OCI-LY3 (cell line): Measurements from ENCODE around the gene ZNF471.

Experiments used
- H2AFZ ChIP-seq: fragments of 200-600, 300-600 bp; shearing (Covaris generic); 2 replicates; pipeline ENCODE4 v1.6.0; 2014; ENCODE audit warnings: antibody characterized with exemption, low read depth, low read length
- H3K27ac ChIP-seq: fragments of 200-600, 300-600 bp; sonication (generic); 2 replicates; pipeline ENCODE4 v1.5.1; 2014; ENCODE audit warnings: mild to moderate bottlenecking, low read length, moderate library complexity, mixed read lengths
- H3K27me3 ChIP-seq: fragments of 200-600, 300-600 bp; sonication (generic); 2 replicates; pipeline ENCODE4 v1.6.1; 2014; ENCODE audit warnings: low read depth, low read length, mixed read lengths
- H3K36me3 ChIP-seq: fragments of 200-600, 300-600 bp; sonication (generic); replicated peaks from 2 replicates; pipeline ENCODE3; 2014; ENCODE audit warnings: low read depth, low read length, mixed read lengths
- H3K4me1 ChIP-seq: fragments of 300-600, 200-600 bp; sonication (generic); 2 replicates; pipeline ENCODE4 v1.6.1; 2014; ENCODE audit warnings: low read length, mixed read lengths
- H3K4me2 ChIP-seq: fragments of 200-600, 300-600 bp; sonication (generic); 2 replicates; pipeline ENCODE4 v1.6.1; 2014; ENCODE audit warnings: low read length, mixed read lengths
- H3K4me3 ChIP-seq: fragments of 300-600, 200-600 bp; sonication (generic); 2 replicates; pipeline ENCODE4 v1.5.1; 2014; ENCODE audit warnings: antibody characterized with exemption, mild to moderate bottlenecking, low read length, moderate library complexity
- H3K79me2 ChIP-seq: fragments of 300-600, 200-600 bp; shearing (Covaris generic); 2 replicates; pipeline ENCODE4 v1.6.1; 2014; ENCODE audit warnings: mild to moderate bottlenecking, low read length, mixed read lengths
- H3K9ac ChIP-seq: fragments of 300-600, 200-600 bp; shearing (Covaris generic); 2 replicates; pipeline ENCODE4 v1.6.0; 2014; ENCODE audit warnings: mild to moderate bottlenecking, low read length, moderate library complexity
- H3K9me3 ChIP-seq: fragments of 200-600, 300-600 bp; shearing (Covaris generic); 2 replicates; pipeline ENCODE4 v1.6.1; 2014; ENCODE audit warnings: low read length, mixed read lengths; ENCODE audit not compliant: insufficient read depth
- H4K20me1 ChIP-seq: fragments of 200-600, 300-600 bp; sonication (generic); 2 replicates; pipeline ENCODE4 v1.6.1; 2016; ENCODE audit warnings: low read length, mixed read lengths; ENCODE audit not compliant: insufficient read depth
- CTCF ChIP-seq: fragments of 200-600, 300-600 bp; sonication (generic); IDR thresholded peaks from 2 replicates; pipeline ENCODE4 v1.5.1; 2014; ENCODE audit warnings: antibody characterized with exemption, low read length, low read depth
- EZH2phosphoT487 ChIP-seq: fragments of 200-600 bp; shearing (Covaris generic); IDR thresholded peaks from 2 replicates; pipeline ENCODE4 v1.6.1; 2018; ENCODE audit warnings: antibody characterized with exemption, mixed run types, low read depth

The ZNF471 gene

GRCh38 chr19:56543776-56544175 is 36.1 kb downstream of the ZNF471 start:
- H2AFZ ChIP-seq, result no peak overlapping the region
- no peak overlapping the region for H3K9ac ChIP-seq
- no peaks in the 10 kb centered on the region for H4K20me1 ChIP-seq
- H3K27me3 ChIP-seq, result no peaks in the 10 kb centered on the region
- H3K36me3 ChIP-seq, result no peaks in the 10 kb centered on the region
- peaks cover 14% of the 10 kb centered on the region; the same call in 1 of the 2 replicates for H3K9me3 ChIP-seq
- H3K79me2 ChIP-seq, result no peaks in the 10 kb centered on the region
- H3K4me3 ChIP-seq, result no peak overlapping the region
- H3K4me1 ChIP-seq, result no peaks in the 10 kb centered on the region
- no peak for TF ChIP-seq CTCF
- no peak for TF ChIP-seq EZH2phosphoT487
- H3K27ac ChIP-seq, result no peak overlapping the region
- H3K4me2 ChIP-seq, result no peak overlapping the region

DNA sequence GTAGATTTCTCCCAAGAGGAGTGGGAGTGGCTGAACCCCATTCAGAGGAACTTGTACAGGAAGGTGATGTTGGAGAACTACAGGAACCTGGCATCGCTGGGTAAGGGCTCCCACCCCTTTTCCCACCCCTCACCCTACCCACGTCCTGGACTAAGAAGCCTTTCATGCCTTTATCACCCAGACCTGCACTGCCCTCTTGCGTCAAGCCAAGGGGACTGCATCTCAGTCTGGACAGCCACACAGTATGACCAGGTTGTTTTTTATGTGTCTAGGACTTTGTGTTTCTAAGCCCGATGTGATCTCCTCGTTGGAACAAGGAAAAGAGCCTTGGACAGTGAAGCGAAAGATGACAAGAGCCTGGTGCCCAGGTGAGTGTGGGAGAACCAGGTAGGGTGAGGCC is 39.9 kb downstream of the ZNF471 start:
- Histone ChIP-seq H3K4me2 (no peak overlapping the region), H3K9ac (no peak overlapping the region), H2AFZ (no peak overlapping the region), H3K9me3 (peaks cover 14% of the 10 kb centered on the region; the same call in 1 of the 2 replicates), H4K20me1 (no peaks in the 10 kb centered on the region), H3K27me3 (no peaks in the 10 kb centered on the region), H3K36me3 (no peaks in the 10 kb centered on the region), H3K4me1 (no peaks in the 10 kb centered on the region), H3K79me2 (no peaks in the 10 kb centered on the region), H3K4me3 (no peak overlapping the region), H3K27ac (no peak overlapping the region)
- TF ChIP-seq CTCF, result no peak
- no peak for TF ChIP-seq EZH2phosphoT487

DNA sequence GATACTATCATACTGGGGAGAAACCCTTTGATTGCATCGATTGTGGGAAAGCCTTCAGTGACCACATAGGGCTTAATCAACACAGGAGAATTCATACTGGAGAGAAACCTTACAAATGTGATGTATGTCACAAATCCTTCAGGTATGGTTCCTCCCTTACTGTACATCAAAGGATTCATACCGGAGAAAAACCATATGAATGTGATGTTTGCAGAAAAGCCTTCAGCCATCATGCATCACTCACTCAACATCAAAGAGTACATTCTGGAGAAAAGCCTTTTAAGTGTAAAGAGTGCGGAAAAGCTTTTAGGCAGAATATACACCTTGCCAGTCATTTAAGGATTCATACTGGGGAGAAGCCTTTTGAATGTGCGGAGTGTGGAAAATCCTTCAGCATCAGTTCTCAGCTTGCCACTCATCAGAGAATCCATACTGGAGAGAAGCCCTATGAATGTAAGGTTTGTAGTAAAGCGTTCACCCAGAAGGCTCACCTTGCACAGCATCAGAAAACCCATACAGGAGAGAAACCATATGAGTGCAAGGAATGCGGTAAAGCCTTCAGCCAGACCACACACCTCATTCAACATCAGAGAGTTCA is 46.7 kb downstream of the ZNF471 start:
- peaks cover 20% of the 10 kb centered on the region; the same call in 1 of the 2 replicates for H3K9me3 ChIP-seq

GRCh38 chr19:56562766-56563165 is 55.1 kb downstream of the ZNF471 start:
- no peaks in the 10 kb centered on the region for H4K20me1 ChIP-seq

More for the DNA sequence above, 46.7 kb downstream of the ZNF471 start:
- no peak for TF ChIP-seq CTCF
- no peak for TF ChIP-seq EZH2phosphoT487
- H2AFZ ChIP-seq, result no peak overlapping the region
- H3K4me1 ChIP-seq, result no peaks in the 10 kb centered on the region
- H3K79me2 ChIP-seq, result no peaks in the 10 kb centered on the region
- no peak overlapping the region for H3K4me2 ChIP-seq
- no peak overlapping the region for H3K9ac ChIP-seq
- H3K27ac ChIP-seq, result no peak overlapping the region
- H3K4me3 ChIP-seq, result no peak overlapping the region
- no peaks in the 10 kb centered on the region for H4K20me1 ChIP-seq
- H3K27me3 ChIP-seq, result no peaks in the 10 kb centered on the region
- H3K36me3 ChIP-seq, result no peaks in the 10 kb centered on the region

More at GRCh38 chr19:56562766-56563165, 55.1 kb downstream of the ZNF471 start:
- H3K36me3 ChIP-seq, result no peaks in the 10 kb centered on the region
- no peak overlapping the region for H3K9ac ChIP-seq
- no peaks in the 10 kb centered on the region for H3K79me2 ChIP-seq
- no peak overlapping the region for H3K4me2 ChIP-seq
- no peak overlapping the region for H2AFZ ChIP-seq
- no peaks in the 10 kb centered on the region for H3K4me1 ChIP-seq
- no peak overlapping the region for H3K4me3 ChIP-seq
- TF ChIP-seq CTCF (no peak), EZH2phosphoT487 (no peak)
- H3K27ac ChIP-seq, result no peak overlapping the region
- H3K9me3 ChIP-seq, result peaks cover 21% of the 10 kb centered on the region
- H3K27me3 ChIP-seq, result no peaks in the 10 kb centered on the region
